Measurements from ENCODE around the gene IL17A. TPM values are rescaled to one million over a fixed set of nuclear protein-coding genes. Genes with fewer than 3 reads are reported as not detected.

The IL17A gene
- total RNA-seq, 1 donor from 2014 or later, result not detected

DNA sequence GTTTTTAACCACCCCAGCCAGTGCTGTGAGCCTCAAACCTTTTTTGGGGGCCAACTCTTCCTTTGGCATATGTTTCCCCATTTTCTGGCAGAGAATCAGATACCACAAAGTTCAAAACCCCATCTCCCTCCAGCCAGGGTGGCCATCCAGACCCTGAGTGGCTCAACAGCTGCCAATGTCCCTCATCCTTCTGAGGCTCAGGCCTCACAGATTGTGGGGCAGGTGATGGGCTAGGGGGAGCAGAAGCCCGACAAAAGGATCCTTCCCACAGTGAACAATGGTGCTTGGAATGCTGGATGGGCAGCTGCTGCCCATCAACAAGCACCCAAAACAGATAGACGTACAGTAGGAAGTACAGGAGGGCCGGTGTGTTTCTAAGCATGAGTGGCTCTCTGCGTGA is 42.6 kb upstream of the IL17A start:
- TF ChIP-seq, protein P1, sequence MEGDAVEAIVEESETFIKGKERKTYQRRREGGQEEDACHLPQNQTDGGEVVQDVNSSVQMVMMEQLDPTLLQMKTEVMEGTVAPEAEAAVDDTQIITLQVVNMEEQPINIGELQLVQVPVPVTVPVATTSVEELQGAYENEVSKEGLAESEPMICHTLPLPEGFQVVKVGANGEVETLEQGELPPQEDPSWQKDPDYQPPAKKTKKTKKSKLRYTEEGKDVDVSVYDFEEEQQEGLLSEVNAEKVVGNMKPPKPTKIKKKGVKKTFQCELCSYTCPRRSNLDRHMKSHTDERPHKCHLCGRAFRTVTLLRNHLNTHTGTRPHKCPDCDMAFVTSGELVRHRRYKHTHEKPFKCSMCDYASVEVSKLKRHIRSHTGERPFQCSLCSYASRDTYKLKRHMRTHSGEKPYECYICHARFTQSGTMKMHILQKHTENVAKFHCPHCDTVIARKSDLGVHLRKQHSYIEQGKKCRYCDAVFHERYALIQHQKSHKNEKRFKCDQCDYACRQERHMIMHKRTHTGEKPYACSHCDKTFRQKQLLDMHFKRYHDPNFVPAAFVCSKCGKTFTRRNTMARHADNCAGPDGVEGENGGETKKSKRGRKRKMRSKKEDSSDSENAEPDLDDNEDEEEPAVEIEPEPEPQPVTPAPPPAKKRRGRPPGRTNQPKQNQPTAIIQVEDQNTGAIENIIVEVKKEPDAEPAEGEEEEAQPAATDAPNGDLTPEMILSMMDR (IDR thresholded peaks at IDR 0.05; ENCODE audit: insufficient read depth, low read length, poor library complexity, severe bottlenecking), result no peak
- no peaks in the 10 kb centered on the region for H3K36me3 ChIP-seq (ENCODE audit: control insufficient read depth, insufficient read depth, low read length)

DNA sequence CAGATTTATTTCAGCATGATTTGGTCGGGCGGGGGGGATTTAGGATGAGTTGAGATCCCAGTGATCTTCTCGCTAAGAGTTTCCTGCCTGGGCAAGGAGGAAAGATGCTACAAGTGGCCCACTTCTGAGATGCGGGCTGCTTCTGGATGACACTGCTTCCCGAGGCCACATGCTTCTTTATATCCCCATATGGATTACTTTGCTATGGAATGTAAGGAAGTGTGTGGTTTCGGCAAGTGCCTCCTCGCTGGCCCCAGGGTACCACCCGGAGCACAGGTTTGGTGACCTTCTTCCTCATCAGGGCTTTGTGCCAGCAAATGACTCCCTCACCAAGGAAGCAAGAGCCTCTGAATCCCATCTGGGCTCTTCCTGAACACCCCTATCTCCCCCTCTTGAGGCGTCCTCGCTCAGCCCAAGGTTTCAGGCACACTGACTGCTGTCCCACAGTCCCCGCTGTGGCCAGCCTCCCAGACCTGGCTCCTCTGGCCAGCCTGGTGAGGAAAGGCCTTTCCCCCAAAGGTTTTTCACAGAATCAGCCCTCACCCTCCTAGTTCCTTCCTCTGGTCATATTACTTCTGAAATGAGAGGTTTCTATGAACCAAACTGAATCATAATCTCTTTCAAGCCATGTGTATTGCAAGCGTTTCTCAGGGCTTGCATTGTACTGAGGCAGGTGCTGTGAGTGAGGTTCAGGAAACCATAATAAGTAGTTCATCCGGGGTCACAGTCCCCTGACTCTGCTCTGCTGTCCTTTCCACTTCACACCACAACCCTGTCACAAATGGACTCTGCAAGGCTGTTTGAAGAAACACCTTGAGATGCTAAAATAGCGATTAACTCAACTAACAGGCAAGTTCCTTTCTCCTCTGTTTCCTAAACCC is 41.7 kb upstream of the IL17A start:
- DNase-seq (ENCODE audit: low read depth), result no peak
- peaks cover 2% of the 10 kb centered on the region for H3K27me3 ChIP-seq (ENCODE audit: control insufficient read depth, insufficient read depth, low read length)
- TF ChIP-seq, protein P1 (IDR thresholded peaks at IDR 0.05; ENCODE audit: insufficient read depth, low read length, poor library complexity, severe bottlenecking), result no peak
- H3K4me3 ChIP-seq (ENCODE audit: low read depth, low read length), result no peak overlapping the region
- H3K36me3 ChIP-seq (ENCODE audit: control insufficient read depth, insufficient read depth, low read length), result no peaks in the 10 kb centered on the region

More for the DNA sequence above, 42.6 kb upstream of the IL17A start:
- no peak for DNase-seq (ENCODE audit: low read depth)
- Histone ChIP-seq H3K4me3 (ENCODE audit: low read depth, low read length) (no peak overlapping the region), H3K27me3 (ENCODE audit: control insufficient read depth, insufficient read depth, low read length) (peaks cover 2% of the 10 kb centered on the region)

DNA sequence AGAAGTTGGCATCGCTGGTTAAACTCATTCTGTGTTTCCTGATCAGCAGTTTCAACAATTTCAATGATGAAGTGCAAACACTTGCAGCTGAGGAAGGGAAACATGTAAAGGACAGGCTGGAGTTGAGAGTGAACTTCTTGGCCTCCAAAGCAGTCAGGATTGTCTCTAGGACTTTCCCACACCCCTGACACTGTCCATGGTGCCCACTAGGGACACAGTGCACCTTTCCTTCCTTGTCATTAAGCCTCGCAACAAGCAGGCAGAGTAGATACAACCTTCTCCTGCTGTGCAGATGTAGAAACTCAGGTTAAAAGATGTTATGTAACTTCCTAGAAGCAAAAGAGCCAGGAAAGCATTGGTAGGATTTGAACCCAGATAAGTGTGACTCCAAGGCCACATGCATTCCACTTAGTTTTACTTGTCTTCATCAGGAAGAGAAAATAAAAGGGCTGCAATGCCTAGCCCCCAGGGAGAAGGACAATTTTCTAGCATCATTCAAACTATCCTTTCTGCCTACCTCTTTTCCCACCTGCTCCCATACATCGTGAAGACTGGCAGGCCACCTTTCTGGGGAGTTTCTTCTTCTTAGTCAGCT is 39.2 kb upstream of the IL17A start:
- DNase-seq (ENCODE audit: low read depth), result no peak
- H3K27me3 ChIP-seq (ENCODE audit: control insufficient read depth, insufficient read depth, low read length), result peaks cover 2% of the 10 kb centered on the region
- H3K36me3 ChIP-seq (ENCODE audit: control insufficient read depth, insufficient read depth, low read length), result no peaks in the 10 kb centered on the region
- TF ChIP-seq, protein P1 (IDR thresholded peaks at IDR 0.05; ENCODE audit: insufficient read depth, low read length, poor library complexity, severe bottlenecking), result no peak
- no peak overlapping the region for H3K4me3 ChIP-seq (ENCODE audit: low read depth, low read length)

DNA sequence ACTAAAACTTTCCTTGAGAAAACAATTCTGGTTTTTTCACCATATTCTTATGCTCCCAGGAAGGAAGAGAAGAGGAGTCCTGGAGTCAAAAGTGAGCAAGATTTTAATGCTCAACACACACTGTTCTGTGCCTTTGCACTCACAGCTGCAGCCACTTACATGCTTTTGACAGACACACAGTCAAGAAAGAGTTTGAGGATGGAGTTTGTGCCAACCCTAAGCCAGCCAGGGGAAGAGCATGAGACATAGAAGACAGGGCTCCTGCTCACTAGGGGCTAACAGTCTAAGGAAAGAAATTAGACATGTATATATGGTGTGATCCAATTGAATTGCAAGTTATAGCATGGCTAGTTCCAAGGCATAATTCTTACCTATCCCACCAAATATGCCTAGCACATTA is 37.1 kb upstream of the IL17A start:
- TF ChIP-seq, protein P1 (IDR thresholded peaks at IDR 0.05; ENCODE audit: insufficient read depth, low read length, poor library complexity, severe bottlenecking), result no peak
- H3K27me3 ChIP-seq (ENCODE audit: control insufficient read depth, insufficient read depth, low read length), result peaks cover 2% of the 10 kb centered on the region
- H3K36me3 ChIP-seq (ENCODE audit: control insufficient read depth, insufficient read depth, low read length), result no peaks in the 10 kb centered on the region
- H3K4me3 ChIP-seq (ENCODE audit: low read depth, low read length), result no peak overlapping the region
- DNase-seq (ENCODE audit: low read depth), result no peak

DNA sequence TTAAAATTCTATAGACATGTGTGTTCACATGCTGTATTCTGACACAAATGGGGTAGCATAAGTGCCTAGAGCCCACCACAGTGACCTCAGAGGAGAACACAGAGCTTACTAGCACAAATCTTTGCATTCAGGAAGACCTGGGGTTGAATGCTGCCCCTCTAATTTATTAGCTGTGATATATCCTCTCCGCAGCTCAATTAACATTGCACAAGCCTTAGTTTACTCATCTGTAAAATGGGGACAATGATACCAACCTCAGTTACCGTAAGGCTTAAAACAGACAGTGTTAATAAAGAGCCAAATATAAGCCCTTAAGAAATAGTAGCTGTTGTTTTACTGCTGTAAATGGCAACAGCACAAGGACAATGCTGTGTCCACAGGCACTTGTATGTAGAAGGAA is 36.2 kb upstream of the IL17A start:
- TF ChIP-seq, protein P1 (IDR thresholded peaks at IDR 0.05; ENCODE audit: insufficient read depth, low read length, poor library complexity, severe bottlenecking), result no peak
- H3K4me3 ChIP-seq (ENCODE audit: low read depth, low read length), result no peak overlapping the region
- H3K36me3 ChIP-seq (ENCODE audit: control insufficient read depth, insufficient read depth, low read length), result no peaks in the 10 kb centered on the region
- peaks cover 2% of the 10 kb centered on the region for H3K27me3 ChIP-seq (ENCODE audit: control insufficient read depth, insufficient read depth, low read length)
- no peak for DNase-seq (ENCODE audit: low read depth)

Measured in kidney epithelial cell (primary cell).